HG02759 (cell line): ENCODE measurements around the gene ITGB2.

ENCODE experiments used
- ATAC-seq: cut with Tn5 transposase; IDR thresholded peaks from one replicate; pipeline ENCODE4 v1.9.1; 2021; ENCODE audit warnings: mild to moderate bottlenecking, moderate library complexity; ENCODE audit not compliant: unreplicated experiment

The ITGB2 gene

DNA sequence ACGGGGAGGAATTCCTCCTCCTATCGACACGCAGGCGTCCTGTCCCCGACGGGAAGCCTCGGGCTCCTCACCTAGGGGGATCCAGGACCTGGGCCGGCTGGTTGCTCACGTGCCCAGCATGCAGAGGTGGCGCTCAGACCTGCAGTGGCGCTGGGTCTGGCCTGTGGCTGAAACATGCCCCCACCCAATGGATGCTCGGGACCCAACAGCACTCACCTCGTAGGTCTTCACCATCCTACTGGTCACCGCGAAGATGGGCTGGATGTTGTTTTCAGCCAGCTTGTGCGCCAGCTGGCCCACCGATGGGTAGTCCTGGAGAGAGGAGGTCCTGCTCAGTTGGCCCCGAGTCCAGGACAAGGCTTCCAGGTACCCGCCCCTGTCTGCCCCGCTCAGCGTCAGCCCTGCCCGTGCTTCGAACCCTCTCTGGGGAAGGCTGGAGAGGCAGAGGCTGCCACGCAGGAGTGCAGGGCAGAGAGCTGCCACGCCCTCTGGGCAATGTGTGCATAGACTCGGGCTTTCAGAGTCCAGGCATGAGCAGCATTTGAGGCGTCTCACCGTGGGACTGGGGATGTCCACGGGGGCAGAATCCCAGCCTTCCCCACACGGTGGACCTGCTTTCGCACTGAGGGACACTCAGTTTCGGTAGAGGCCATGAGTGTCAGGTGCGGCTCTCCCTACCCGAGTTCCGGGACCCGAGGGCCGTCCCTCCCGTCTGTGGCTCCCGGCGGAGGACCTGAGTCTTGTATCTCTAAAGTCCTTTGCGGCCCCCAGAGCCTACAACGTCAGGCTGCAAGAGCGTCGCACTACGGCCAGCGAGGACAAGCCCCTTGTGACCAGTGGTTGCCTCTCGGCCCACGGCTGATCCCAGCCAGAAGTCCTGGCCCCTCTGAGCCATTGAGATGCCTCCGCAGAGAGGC lies 21.6 kb downstream of the ITGB2 start:
- ATAC-seq: no peak

DNA sequence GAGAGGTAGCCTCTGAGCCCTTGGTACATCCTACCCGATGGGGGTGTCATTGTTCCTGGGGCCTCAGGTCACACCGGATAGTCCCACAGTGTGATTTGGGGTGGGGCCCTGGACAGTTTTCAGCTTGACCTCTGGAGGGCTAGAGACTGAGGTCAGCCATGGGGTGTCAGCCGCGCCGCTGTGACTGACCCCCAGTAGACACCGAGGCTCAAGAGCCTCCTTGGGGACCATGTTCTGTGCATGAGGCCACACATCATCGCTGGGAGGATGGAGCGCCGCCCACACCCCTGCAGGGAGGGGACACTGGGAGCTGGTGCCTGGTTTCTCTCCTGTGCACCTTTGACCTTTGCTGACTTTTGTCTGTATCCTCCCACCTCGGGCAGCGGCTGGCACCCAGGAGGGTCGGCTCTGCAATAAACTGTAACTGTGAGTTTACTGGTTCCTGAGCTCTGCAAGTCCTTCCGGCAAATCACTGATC lies 22.6 kb downstream of the ITGB2 start:
- ATAC-seq: no peak

DNA sequence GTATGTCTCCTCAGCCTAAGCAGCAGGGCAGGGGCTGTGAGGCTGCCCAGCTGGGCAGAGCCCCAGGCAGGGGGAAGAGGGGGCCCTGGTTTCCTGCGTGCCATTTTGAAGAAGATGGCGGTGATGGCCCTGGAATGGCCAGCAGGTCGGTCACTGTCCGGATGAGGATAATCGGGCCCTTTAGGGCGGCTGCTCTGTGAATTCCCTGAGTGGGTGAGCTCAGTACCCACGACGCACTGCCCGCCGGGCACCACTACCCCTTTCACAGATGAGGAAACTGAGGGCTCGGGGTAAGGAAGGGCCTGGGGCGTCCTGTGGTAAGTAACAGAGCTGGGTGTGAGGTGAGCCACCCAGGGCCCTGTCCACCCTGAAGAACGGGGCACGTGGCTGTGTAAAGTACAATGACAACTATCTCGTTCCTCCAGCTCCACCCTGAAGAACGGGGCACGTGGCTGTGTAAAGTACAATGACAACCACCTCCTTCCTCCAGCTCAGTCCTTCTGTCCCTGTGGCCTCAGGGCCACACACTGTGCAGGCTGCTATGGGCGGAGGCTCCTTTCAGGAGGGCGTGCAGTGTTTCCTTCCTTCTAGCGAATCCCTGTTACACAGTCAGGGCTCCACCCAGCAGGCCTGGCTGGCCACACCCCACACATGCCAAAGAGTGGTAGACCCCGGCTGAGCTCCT lies 23.2 kb downstream of the ITGB2 start:
- no peak for ATAC-seq

- ATAC-seq: no peak
These were observed 24.0 kb downstream of the ITGB2 start for GRCh38 chr21:44896561-44897286.

- no peak for ATAC-seq
These were observed 24.8 kb downstream of the ITGB2 start for GRCh38 chr21:44895859-44896258.

GRCh38 chr21:44894687-44895302 lies 25.9 kb downstream of the ITGB2 start:
- no peak for ATAC-seq

DNA sequence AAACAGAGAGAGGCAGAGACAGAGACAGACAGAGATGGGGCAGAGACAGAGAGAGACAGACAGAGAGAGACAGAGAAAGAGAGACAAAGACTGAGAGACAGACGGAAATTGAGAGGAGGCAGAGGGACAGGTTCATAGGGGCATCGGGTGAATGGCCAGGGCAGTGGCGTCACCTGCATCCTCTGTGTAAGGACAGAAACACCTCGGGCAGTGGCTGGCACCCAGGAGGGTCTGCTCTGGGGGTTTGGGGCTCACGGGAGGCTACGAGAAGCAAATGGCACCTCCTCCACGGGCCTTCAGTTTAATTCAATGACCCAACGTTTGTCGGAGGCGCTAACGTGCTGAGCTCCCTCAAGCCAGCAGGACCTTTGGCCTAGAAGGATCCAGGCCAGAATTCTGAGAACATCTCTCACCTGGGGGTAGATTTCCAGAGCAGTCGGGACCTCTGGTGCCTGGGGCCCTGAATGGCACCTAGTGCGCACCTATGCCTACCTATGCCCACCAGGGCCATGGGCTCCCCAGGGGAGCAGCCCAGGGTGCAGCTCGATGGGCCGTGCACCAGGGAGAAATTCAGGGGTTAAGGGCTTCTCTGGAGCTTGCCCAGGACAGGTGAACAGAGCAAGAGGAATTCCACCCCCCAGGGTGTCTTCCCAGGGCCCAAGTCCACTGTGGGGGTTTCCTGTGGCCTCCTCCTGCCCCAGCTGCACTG lies 26.6 kb downstream of the ITGB2 start:
- no peak for ATAC-seq

- ATAC-seq: no peak
These were observed 27.5 kb downstream of the ITGB2 start for GRCh38 chr21:44893278-44893556.

DNA sequence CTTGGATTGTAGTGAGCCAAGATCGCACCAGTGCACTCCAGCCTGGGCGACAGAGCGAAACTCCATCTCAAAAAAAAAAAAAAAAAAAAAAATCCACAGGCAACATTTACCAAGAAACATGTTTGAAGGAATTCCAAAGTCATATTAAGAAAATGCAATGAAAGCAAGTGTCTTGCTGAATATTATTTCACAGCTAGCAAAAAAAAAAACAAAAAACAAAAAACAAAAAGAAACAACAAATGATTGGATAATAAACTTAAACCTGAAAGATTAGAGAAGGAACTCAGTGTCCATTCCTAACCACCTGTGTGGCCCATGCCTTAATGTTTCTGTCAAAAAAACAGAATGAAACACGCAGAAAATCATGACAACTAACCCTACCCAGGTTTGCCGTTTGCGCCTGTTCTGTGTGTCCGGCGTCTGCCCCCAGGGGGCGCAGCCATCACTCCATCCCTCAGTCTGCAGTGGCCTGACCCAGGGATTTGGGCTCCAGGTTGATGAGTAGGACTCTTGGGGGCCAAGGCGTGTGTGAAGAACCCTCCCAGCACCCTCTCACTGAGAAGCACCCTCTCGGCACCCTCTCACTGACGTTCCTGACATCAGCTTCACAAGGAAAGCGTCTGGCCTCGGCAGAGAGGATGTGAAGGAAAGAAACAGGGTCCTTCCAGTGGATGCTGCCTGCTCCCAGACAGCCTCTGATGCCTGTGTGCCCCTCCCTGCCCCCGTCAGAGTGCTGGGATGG lies 28.0 kb downstream of the ITGB2 start:
- no peak for ATAC-seq

DNA sequence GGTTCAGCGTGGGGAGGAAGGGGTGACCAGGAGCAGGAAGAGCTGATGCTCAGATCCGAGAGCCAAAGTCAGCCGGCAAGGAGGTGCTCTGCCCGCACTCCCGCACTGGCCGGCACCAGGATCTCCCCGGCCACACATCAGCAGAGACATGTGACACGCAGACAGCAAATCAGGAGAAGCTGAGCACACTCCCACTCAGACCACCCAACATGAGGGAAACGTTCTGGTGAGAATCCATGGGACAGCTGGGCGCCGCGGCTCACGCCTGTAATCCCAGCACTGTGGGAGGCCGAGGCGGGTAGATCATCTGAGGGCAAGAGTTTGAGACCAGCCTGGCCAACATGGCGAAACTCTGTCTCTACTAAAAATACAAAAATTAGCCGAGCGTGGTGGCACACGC lies 28.6 kb downstream of the ITGB2 start:
- ATAC-seq: no peak

- ATAC-seq: no peak
These were observed 29.1 kb downstream of the ITGB2 start for GRCh38 chr21:44891631-44892031.

DNA sequence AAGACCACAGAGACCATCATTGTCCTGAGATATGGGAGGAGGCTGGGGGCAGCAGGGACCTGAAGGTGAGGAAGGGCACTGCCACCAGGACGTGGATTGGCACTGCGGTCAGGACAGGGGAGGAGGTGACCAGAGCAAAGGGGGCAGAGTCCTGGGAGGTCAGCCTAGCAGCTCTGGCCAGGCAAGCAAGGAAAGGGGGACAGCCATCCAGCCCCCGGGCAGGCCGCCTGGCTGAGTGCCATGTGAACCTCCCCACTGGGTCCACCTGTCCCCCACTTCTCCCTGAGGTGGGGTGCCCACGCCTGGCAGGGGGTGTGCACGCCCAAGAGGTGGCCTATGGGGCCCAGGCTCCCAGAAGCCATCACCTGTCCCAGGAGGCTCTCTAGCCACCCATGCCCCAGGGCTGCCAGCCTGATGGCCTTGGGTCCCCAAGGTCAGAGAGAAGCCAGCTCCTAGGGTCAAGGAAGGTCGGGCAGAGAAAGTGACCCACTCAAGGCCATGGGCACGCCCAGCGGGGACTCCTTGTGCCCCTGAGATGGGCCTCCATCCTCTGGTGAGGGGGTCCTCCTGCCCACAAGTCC lies 29.6 kb downstream of the ITGB2 start:
- no peak for ATAC-seq

DNA sequence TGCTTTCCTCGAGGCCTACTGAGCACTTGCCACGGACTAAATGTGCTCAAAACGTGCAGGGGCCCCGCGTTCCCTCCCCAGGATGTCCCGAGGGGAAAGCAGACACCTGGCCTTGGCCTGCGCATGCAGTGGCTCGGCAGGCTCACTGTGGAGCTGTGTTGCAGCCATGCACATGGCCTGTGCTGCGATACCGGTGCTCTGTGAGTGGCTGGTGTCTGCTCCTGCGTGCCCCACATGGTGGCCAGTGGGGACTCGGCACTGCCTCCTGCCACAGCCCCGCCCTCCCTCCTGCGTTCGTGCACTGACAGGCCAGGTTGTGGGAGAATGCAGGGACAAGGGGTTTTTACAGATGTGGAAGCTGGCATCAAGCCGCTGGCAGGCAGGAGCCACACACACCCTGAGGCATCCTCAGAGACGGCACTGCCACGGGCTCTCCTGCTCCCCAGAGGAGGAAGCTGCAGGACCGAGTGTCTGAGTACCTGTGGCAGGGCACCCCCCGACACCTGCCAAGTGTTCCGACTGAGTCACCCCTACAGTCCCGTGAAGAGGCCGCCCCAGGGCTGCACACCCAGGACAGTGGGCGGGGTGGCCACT lies 30.3 kb downstream of the ITGB2 start:
- no peak for ATAC-seq

DNA sequence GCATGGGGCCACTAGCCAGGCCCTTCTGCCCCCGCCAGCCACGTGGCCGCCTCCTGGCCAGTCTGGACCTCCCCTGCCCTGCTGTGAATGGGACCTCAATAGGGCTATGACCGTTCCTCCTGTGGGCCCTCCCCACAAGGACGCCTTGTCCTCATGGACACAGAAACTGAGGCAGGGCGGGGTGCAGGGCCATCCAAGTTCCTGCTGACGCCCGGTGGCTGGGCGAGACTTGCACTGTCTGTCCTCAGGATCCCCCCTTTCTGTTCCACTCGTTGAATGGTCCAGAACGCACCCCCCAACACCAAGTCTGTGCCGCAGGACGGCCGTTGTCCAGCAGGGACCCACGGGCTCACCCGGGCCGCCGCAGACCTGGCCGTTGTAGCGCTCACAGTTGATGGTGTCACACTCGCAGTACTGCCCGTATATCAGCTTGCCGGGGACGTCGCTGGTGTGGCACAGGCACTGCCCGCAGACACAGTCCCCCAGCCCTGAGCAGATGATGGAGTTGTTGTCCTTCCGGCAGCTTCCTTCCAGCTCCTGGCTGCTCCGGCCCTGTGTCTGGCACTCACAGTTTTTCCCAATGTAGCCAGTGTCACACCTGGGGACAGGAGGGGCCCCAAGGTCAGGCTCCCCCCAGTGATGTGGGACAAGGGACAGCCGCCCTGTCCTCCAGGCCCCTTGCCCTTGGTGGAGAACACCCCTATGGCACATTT lies 30.9 kb downstream of the ITGB2 start:
- ATAC-seq: no peak

- ATAC-seq: no peak
These were observed 31.8 kb downstream of the ITGB2 start for GRCh38 chr21:44888581-44889550.

- no peak for ATAC-seq
These were observed 32.7 kb downstream of the ITGB2 start for GRCh38 chr21:44887807-44888580.
